GM23248 (cell line): ENCODE results near the gene TWSG1. TPM values are rescaled to one million over a fixed set of nuclear protein-coding genes. Genes with fewer than 3 reads are reported as not detected.
A peak's percentile ranks its signal among the peaks of the same experiment; 100 is the strongest.
"Not testable (repeated sequence)": the region's sequence is repeated elsewhere in the genome, so short reads cannot be mapped to it uniquely, and the experiment has no call there.

ENCODE experiments used
- DNase-seq: peaks from one replicate; pipeline ENCODE4 v3.0.0-alpha.2; 2015
- H2AFZ ChIP-seq: fragments of 200-600 bp; sonication (generic); 2 replicates; pipeline ENCODE4 v1.6.1; 2016; ENCODE audit warnings: antibody characterized with exemption
- H3F3A ChIP-seq: fragments of 200-600 bp; sonication (generic); 2 replicates; pipeline ENCODE4 v1.6.1; 2016; ENCODE audit warnings: mild to moderate bottlenecking, antibody characterized with exemption, mixed run types; ENCODE audit not compliant: insufficient read depth
- H3K27ac ChIP-seq: fragments of 200-600 bp; sonication (generic); 2 replicates; pipeline ENCODE4 v1.5.1; 2016; ENCODE audit warnings: mild to moderate bottlenecking
- H3K27me3 ChIP-seq: fragments of 200-600 bp; sonication (generic); replicated peaks from 2 replicates; pipeline ENCODE4 v1.6.1; 2016; ENCODE audit warnings: mild to moderate bottlenecking; ENCODE audit not compliant: insufficient read depth
- H3K36me3 ChIP-seq: fragments of 200-600 bp; sonication (generic); 2 replicates; pipeline ENCODE4 v1.6.1; 2016; ENCODE audit warnings: low read depth, mild to moderate bottlenecking
- H3K4me1 ChIP-seq: fragments of 200-600 bp; sonication (generic); 2 replicates; pipeline ENCODE4 v1.6.1; 2016; ENCODE audit warnings: mild to moderate bottlenecking; ENCODE audit not compliant: insufficient read depth
- H3K4me2 ChIP-seq: fragments of 200-600 bp; sonication (generic); one replicate; pipeline ENCODE4 v1.6.1; 2016; ENCODE audit warnings: mild to moderate bottlenecking; ENCODE audit not compliant: unreplicated experiment
- H3K4me3 ChIP-seq: fragments of 200-600 bp; sonication (generic); 2 replicates; pipeline ENCODE4 v1.5.1; 2016; ENCODE audit warnings: mild to moderate bottlenecking
- H3K79me2 ChIP-seq: fragments of 200-600 bp; sonication (generic); 2 replicates; pipeline ENCODE4 v1.6.1; 2016; ENCODE audit warnings: mild to moderate bottlenecking; ENCODE audit not compliant: insufficient read depth
- H3K9ac ChIP-seq: fragments of 200-600 bp; sonication (generic); 2 replicates; pipeline ENCODE4 v1.6.1; 2016; ENCODE audit warnings: mild to moderate bottlenecking
- H3K9me2 ChIP-seq: fragments of 200-600 bp; sonication (generic); 2 replicates; pipeline ENCODE4 v1.6.1; 2016; ENCODE audit warnings: mixed run types, mild to moderate bottlenecking, moderate library complexity; ENCODE audit not compliant: insufficient read depth
- H3K9me3 ChIP-seq: fragments of 200-600 bp; sonication (generic); one replicate; pipeline ENCODE4 v1.6.1; 2017; ENCODE audit warnings: low read depth
- H4K20me1 ChIP-seq: fragments of 200-600 bp; sonication (generic); 2 replicates; pipeline ENCODE4 v1.6.0; 2016; ENCODE audit not compliant: insufficient read depth
- EZH2 ChIP-seq: fragments of 200-600 bp; sonication (generic); IDR thresholded peaks from 2 replicates; pipeline ENCODE4 v1.6.1; 2018; ENCODE audit warnings: antibody characterized with exemption, mild to moderate bottlenecking; ENCODE audit not compliant: insufficient read depth, poor library complexity, severe bottlenecking
- EZH2phosphoT487 ChIP-seq: fragments of 200-600 bp; sonication (generic); IDR thresholded peaks from 2 replicates; pipeline ENCODE4 v1.6.1; 2018; ENCODE audit warnings: antibody characterized with exemption, moderate library complexity, mild to moderate bottlenecking, low read depth; ENCODE audit not compliant: insufficient read depth
- WGBS, 2 experiments: methylation state at CpG; one replicate each; pipeline ENCODE4 v1.1.6; 2015 to 2017; ENCODE audit warnings: low lambda C conversion rate in 2 of 2, low coverage in 1 of 2; ENCODE audit errors: missing lambda C conversion rate in 2 of 2; 5-methylcytosine and 5-hydroxymethylcytosine counted together
- in situ Hi-C: fragments of 300-500 bp; cut with MboI; formaldehyde crosslinking; loops from 2 replicates; pipeline ENCODE4 v1.15.0; 2020
- polyA plus RNA-seq: library from polyadenylated mRNA; unstranded; fragments of >200 nt; fragmentation: Nextera tagmentation; extraction: Ambion mirVana; gene quantifications from 2 replicates; pipeline ENCODE4 v1.2.1, GENCODE V29; 2016
- total RNA-seq: library from RNA; depleted of rRNA; stranded (reverse); fragments of >200 nt; shearing (Covaris generic); gene quantifications from 2 replicates; pipeline ENCODE4 v1.2.3, GENCODE V29; 2014

Gene TWSG1
- total and polyA plus RNA-seq, 2 experiments from 2014 or later, result 113 to 136 TPM

DNA sequence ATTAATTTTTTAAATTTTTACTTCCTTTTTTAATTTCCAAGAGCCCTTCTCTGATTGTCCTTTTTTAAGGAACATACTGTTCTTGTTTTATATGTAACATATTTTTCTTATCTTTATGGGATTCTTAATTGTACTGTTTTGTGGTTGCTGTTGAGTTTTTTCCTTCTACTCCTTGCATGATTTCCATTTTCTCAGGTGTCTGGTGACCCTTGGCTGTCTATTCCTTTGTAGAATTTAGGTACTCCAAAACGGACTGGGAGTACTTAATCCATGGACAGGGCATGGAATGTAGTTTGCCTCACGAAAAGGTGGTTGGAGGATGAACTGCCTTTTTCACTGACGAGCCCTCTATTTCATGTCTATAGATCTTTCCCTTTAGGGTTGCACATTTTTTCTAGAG lies 26.6 kb downstream of the TWSG1 start:
- H3K9me3 ChIP-seq, result no peaks in the 10 kb centered on the region
- TF ChIP-seq EZH2phosphoT487 (no peak), EZH2 (no peak)
- peaks cover 7% of the 10 kb centered on the region; the same call in 1 of the 2 replicates for H3K4me1 ChIP-seq
- H3F3A ChIP-seq, result no peaks in the 10 kb centered on the region
- no peak overlapping the region for H2AFZ ChIP-seq
- no peaks in the 10 kb centered on the region for H3K27me3 ChIP-seq
- no peak overlapping the region for H3K27ac ChIP-seq
- H3K9me2 ChIP-seq, result no peaks in the 10 kb centered on the region
- no peaks in the 10 kb centered on the region for H4K20me1 ChIP-seq
- in situ Hi-C loops, result no loop called here
- H3K79me2 ChIP-seq, result peaks cover 53% of the 10 kb centered on the region
- H3K4me2 ChIP-seq, result no peak overlapping the region
- 0 out of 2 replicates have a peak, but pooled peaks cover 3% of the 10 kb centered on the region for H3K36me3 ChIP-seq
- DNase-seq, result no peak
- 94 to 96% methylated on average over 3 of the region's 3 CpGs for WGBS, 2 experiments
- no peak overlapping the region for H3K9ac ChIP-seq
- H3K4me3 ChIP-seq, result no peak overlapping the region

DNA sequence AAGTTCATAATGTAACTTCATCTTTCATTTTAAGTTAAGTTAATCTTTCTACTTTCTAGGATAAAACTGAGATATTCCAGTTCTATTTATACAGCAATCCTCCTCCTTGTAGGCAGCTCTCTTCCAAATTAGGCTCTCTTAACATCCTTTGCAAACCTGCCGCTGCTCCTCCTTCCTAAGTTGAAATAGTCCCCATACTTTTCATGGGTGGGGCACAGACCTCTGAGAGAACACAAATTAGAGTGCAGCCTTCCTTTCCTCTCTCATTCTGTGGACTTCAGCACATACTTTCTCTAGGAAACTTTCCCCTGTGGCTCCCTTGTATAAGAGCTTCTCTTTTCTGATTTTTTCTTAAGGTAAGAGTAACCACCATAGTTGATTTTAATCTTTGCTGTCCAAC lies 28.3 kb downstream of the TWSG1 start:
- H3K27ac ChIP-seq, result no peak overlapping the region
- H3K9me3 ChIP-seq, result no peaks in the 10 kb centered on the region
- 97 to 100% methylated on average over 1 of the region's 1 CpG for WGBS, 2 experiments
- no peak overlapping the region for H3K9ac ChIP-seq
- H3F3A ChIP-seq, result no peaks in the 10 kb centered on the region
- in situ Hi-C loops, result no loop called here
- H3K4me2 ChIP-seq, result no peak overlapping the region
- H3K4me3 ChIP-seq, result no peak overlapping the region
- TF ChIP-seq EZH2 (no peak), EZH2phosphoT487 (no peak)
- H3K79me2 ChIP-seq, result peaks cover 48% of the 10 kb centered on the region
- DNase-seq, result no peak
- H2AFZ ChIP-seq, result no peak overlapping the region
- H4K20me1 ChIP-seq, result no peaks in the 10 kb centered on the region
- H3K27me3 ChIP-seq, result no peaks in the 10 kb centered on the region
- H3K9me2 ChIP-seq, result no peaks in the 10 kb centered on the region
- H3K36me3 ChIP-seq, result no peaks in the 10 kb centered on the region
- peaks cover 7% of the 10 kb centered on the region; the same call in 1 of the 2 replicates for H3K4me1 ChIP-seq

DNA sequence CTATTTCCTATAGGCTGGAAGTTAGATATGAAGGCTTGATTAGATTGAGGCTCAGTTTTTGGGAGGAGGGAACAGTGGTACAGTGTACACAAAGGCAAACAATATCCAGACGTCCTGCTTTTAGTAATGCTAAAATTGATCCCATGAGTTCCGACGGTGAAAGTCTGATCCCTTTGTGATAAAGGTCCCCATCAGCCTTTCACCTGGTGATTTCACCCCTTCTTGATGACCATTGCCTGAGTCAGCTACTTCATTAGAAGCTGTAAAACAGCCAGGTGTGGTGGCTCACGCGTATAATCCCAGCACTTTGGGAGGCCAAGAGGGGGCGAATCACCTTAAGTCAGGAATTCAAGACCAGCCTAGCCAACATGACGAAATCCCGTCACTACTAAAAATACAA lies 29.7 kb downstream of the TWSG1 start:
- Histone ChIP-seq H3F3A (no peaks in the 10 kb centered on the region), H3K27ac (no peak overlapping the region), H3K79me2 (peaks cover 41% of the 10 kb centered on the region), H3K36me3 (no peaks in the 10 kb centered on the region), H3K4me3 (no peak overlapping the region), H3K4me1 (peaks cover 7% of the 10 kb centered on the region; the same call in 1 of the 2 replicates), H4K20me1 (no peaks in the 10 kb centered on the region), H3K4me2 (no peak overlapping the region), H3K9me3 (no peaks in the 10 kb centered on the region), H3K9ac (no peak overlapping the region), H2AFZ (no peak overlapping the region), H3K9me2 (no peaks in the 10 kb centered on the region), H3K27me3 (no peaks in the 10 kb centered on the region)
- in situ Hi-C loops, result no loop called here
- WGBS, 2 experiments, result 89 to 90% methylated on average over 8 of the region's 8 CpGs
- no peak for DNase-seq
- TF ChIP-seq EZH2phosphoT487, result no peak
- TF ChIP-seq EZH2, result no peak

DNA sequence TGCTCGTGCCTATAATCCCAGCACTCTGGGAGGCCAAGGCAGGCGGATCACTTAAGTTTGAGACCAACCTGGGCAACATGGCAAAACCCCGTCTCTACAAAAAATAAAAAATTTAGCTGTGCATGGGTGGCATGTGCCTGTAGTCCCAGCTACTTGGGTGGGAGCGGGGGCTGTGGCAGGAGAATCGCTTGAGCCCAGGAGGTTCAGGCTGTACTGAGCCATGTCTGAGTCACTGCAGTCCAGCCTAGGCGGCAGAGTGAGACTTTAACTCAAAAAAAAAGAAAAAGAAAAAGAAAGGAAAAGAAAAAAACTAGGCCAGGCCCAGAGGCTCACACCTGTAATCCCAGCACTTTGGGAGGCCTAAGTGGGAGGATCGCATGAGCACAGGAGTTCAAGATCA lies 30.8 kb downstream of the TWSG1 start:
- in situ Hi-C loops, result no loop called here
- H4K20me1 ChIP-seq, result no peaks in the 10 kb centered on the region
- no peak for TF ChIP-seq EZH2phosphoT487
- TF ChIP-seq EZH2, result no peak
- no peaks in the 10 kb centered on the region for H3K36me3 ChIP-seq
- H3K27me3 ChIP-seq, result no peaks in the 10 kb centered on the region
- H3K27ac ChIP-seq, result 0 out of 2 replicates have a peak overlapping the region, but pooled peaks have one; percentile 0
- H3K4me2 ChIP-seq, result no peak overlapping the region
- no peak overlapping the region for H3K9ac ChIP-seq
- H2AFZ ChIP-seq, result no peak overlapping the region
- H3K4me3 ChIP-seq, result no peak overlapping the region
- peaks cover 7% of the 10 kb centered on the region; the same call in 1 of the 2 replicates for H3K4me1 ChIP-seq
- H3F3A ChIP-seq, result no peaks in the 10 kb centered on the region
- peaks cover 46% of the 10 kb centered on the region for H3K79me2 ChIP-seq
- peak; percentile 38 for DNase-seq
- H3K9me3 ChIP-seq, result no peaks in the 10 kb centered on the region
- WGBS, 2 experiments, result 86% methylated on average over 6 to 7 of the region's 7 CpGs
- H3K9me2 ChIP-seq, result no peaks in the 10 kb centered on the region

DNA sequence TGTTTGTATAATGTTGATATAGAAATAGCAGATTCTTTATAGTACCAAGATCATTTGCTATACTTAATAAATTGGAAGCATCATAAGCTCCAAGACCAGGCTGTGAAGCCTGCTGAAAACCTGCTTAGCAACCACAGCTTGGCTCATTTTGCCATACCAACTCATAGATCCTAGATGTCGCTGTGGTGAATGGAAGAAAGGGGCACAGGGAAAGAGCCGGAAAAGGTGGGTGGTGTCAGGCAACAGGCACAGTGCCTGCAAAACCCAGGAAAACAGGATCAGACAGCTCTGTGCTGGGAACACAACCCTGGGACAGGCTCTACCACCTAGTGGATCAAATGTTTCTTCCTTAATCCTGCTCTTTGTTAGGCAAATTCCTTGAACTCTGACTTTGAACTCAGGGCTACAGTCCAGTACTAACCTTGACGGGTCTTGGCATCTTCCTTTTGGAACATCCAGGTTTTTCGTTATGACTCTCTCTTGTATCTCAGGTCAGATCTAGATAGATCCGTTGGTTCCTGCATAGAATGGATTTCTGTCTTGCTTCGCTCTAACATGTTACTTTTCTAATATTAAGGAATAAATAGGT lies 31.6 kb downstream of the TWSG1 start:
- no peaks in the 10 kb centered on the region for H3K27me3 ChIP-seq
- in situ Hi-C loops, result no loop called here
- peak; percentile 60 for DNase-seq
- peaks cover 7% of the 10 kb centered on the region; the same call in 1 of the 2 replicates for H3K4me1 ChIP-seq
- 69 to 79% methylated on average over 6 of the region's 6 CpGs for WGBS, 2 experiments
- H3K9ac ChIP-seq, result no peak overlapping the region
- no peak overlapping the region for H3K4me3 ChIP-seq
- no peaks in the 10 kb centered on the region for H3K36me3 ChIP-seq
- TF ChIP-seq EZH2 (no peak), EZH2phosphoT487 (no peak)
- H2AFZ ChIP-seq, result no peak overlapping the region
- H4K20me1 ChIP-seq, result no peaks in the 10 kb centered on the region
- H3K79me2 ChIP-seq, result peaks cover 44% of the 10 kb centered on the region
- no peak overlapping the region for H3K4me2 ChIP-seq
- H3F3A ChIP-seq, result no peaks in the 10 kb centered on the region
- H3K27ac ChIP-seq, result no peak overlapping the region
- no peaks in the 10 kb centered on the region for H3K9me3 ChIP-seq
- no peaks in the 10 kb centered on the region for H3K9me2 ChIP-seq

DNA sequence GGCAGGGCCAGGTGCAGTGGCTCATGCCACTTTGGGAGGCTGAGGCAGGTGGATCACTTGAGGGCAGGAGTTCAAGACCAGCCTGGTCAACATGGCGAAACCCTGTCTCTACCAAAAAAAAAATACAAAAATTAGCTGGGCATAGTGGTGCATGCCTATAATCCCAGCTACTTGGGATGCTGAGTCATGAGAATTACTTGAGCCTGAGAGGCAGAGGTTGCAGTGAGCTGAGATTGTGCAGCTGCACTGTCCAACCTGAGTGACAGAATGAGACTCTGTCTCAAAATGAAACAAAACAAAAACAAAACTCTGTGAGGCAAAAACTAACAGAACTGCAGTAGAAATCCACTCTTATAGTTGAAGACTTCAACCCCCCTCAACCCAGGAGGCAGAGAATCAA lies 38.7 kb downstream of the TWSG1 start:
- DNase-seq, in situ Hi-C loops, H3K4me2 ChIP-seq: not testable (repeated sequence)

More for the DNA sequence above, 38.7 kb downstream of the TWSG1 start:
- not testable (repeated sequence) for H3F3A ChIP-seq, H3K9ac ChIP-seq, H2AFZ ChIP-seq, H3K4me1 ChIP-seq, H3K9me2 ChIP-seq, H3K36me3 ChIP-seq, H3K9me3 ChIP-seq, H3K27ac ChIP-seq, H3K27me3 ChIP-seq, H3K4me3 ChIP-seq, H3K79me2 ChIP-seq, H4K20me1 ChIP-seq
- WGBS, 2 experiments, result 89 to 91% methylated on average over 1 of the region's 1 CpG
